GM23248 (cell line): Measurements from ENCODE around the gene CCDC142.

ENCODE experiments used
- EZH2 ChIP-seq: fragments of 200-600 bp; sonication (generic); IDR thresholded peaks from 2 replicates; pipeline ENCODE4 v1.6.1; 2018; ENCODE audit warnings: antibody characterized with exemption, mild to moderate bottlenecking; ENCODE audit not compliant: insufficient read depth, poor library complexity, severe bottlenecking
- EZH2phosphoT487 ChIP-seq: fragments of 200-600 bp; sonication (generic); IDR thresholded peaks from 2 replicates; pipeline ENCODE4 v1.6.1; 2018; ENCODE audit warnings: antibody characterized with exemption, moderate library complexity, mild to moderate bottlenecking, low read depth; ENCODE audit not compliant: insufficient read depth

DNA sequence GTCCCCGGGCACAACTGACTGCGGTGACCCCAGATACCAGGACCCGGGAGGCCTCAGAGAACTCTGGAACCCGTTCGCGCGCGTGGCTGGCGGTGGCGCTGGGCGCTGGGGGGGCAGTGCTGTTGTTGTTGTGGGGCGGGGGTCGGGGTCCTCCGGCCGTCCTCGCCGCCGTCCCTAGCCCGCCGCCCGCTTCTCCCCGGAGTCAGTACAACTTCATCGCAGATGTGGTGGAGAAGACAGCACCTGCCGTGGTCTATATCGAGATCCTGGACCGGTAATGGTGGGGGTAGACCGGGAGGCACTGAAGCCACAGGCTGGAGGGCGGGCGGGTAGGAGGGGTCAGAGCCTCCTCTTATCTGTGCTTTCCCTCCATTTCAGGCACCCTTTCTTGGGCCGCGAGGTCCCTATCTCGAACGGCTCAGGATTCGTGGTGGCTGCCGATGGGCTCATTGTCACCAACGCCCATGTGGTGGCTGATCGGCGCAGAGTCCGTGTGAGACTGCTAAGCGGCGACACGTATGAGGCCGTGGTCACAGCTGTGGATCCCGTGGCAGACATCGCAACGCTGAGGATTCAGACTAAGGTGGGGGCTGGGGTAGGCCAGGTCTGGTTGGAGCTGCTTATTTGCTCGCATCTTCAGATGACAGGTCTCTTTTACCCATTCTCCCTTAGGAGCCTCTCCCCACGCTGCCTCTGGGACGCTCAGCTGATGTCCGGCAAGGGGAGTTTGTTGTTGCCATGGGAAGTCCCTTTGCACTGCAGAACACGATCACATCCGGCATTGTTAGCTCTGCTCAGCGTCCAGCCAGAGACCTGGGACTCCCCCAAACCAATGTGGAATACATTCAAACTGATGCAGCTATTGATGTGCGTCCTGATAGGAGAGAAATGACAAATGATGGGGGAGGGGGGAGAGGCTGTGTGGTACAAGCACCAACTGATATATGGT is 47.7 kb upstream of the CCDC142 start:
- TF ChIP-seq EZH2 (no peak), EZH2phosphoT487 (no peak)
